Body of pancreas (tissue), 4 donors: Measurements from ENCODE around the gene PHRF1. TPM values are rescaled to one million over a fixed set of nuclear protein-coding genes. Genes with fewer than 3 reads are reported as not detected.

Experiments used
- ATAC-seq: fragments of 150-250 bp; one replicate; pipeline ENCODE4 v1.9.1; 2016
- DNase-seq, 4 donors: peaks; one replicate each; pipeline ENCODE4 v3.0.0-alpha.2; 2019
- H3K27ac ChIP-seq, 4 donors: fragments of 200-600 bp; sonication (generic); 1 replicate in 3 of 4; 2 replicates in 1 of 4; pipeline versions ENCODE4 v1.5.1 to v1.6.1; 2016 to 2019; ENCODE audit warnings: mild to moderate bottlenecking in 1 of 4, mixed read lengths in 1 of 4, moderate library complexity in 1 of 4
- H3K27me3 ChIP-seq, 2 donors: fragments of 200-600 bp; sonication (generic); one replicate each; pipeline ENCODE4 v1.6.0; 2016; ENCODE audit warnings: mild to moderate bottlenecking in 1 of 2
- H3K36me3 ChIP-seq, 2 donors: fragments of 200-600 bp; sonication (generic); replicated peaks in 1 of 2; 2 replicates each; pipeline ENCODE4 v1.5.1; 2016; ENCODE audit warnings: low read depth in 2 of 2; ENCODE audit not compliant: insufficient read depth in 1 of 2
- H3K4me1 ChIP-seq: fragments of 200-600 bp; sonication (generic); one replicate; pipeline ENCODE4 v1.6.0; 2016
- H3K4me3 ChIP-seq, 2 donors: fragments of 200-600 bp; sonication (generic); 1 replicate in 1 of 2; 2 replicates in 1 of 2; pipeline ENCODE4 v1.5.1; 2016 to 2019
- H3K9me3 ChIP-seq, 3 donors: fragments of 200-600 bp; sonication (generic); 1 replicate in 2 of 3; 2 replicates in 1 of 3; pipeline ENCODE4 v1.5.1; 2016
- POLR2A ChIP-seq, 3 donors: fragments of 450-650 bp; IDR thresholded peaks; one replicate each; pipeline ENCODE4 v1.6.1; 2016; ENCODE audit warnings: antibody characterized with exemption in 3 of 3, mild to moderate bottlenecking in 2 of 3
- WGBS, 2 donors: methylation state at CpG; one replicate each; pipeline ENCODE4 v1.1.5; 2017; 5-methylcytosine and 5-hydroxymethylcytosine counted together
- intact Hi-C: fragments of 100-400 bp; cut with DNase I; formaldehyde crosslinking; loops from one replicate; pipeline ENCODE4 v1.15.1; 2023
- total RNA-seq, 2 donors: library from RNA; depleted of rRNA; stranded (reverse); fragments of >200 nt; gene quantifications; one replicate each; pipeline ENCODE4 v1.1.0, GENCODE V29; 2016
- TF ChIP-seq, protein P1 (sequence below), 7 experiments: fragments of 450-650 bp in 4 of 7; fragments of 200-600 bp in 3 of 7; sonication (generic) in 3 of 7; IDR thresholded peaks; one replicate each; pipeline ENCODE4 v1.5.1; 2016 to 2019; ENCODE audit warnings: antibody characterized with exemption in 7 of 7

PHRF1 gene
- total RNA-seq, 2 donors from 2014 or later: 18.2 to 34.3 TPM

DNA sequence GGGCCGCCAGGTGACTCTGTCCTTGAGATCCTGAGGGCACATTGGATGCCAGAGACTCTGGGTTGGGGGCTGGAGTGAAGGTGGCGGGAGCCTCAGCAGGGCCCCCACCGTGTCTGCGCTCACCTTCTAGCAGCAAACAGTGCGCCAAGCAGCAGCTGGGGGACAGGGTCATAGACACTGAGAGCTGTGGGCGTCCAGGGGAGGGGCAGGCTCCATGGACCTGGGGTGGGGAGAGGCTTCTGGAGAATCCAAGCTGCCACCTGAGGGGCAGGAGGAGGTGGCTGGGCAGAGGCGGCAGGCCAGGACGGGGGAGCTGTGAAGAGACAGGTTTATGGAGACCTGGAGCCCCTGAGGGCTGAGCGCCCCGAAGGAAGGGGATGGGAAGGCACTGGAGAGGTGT is 8.0 kb downstream of the PHRF1 start:
- intact Hi-C loops: no loop called here
- H3K4me1 ChIP-seq: peaks cover 22% of the 10 kb centered on the region
- DNase-seq (no peak), ATAC-seq (no peak)
- H3K4me3 ChIP-seq: no peak overlapping the region
- H3K27ac ChIP-seq: no peak overlapping the region
- H3K27me3 ChIP-seq: no peaks in the 10 kb centered on the region
- no peaks in the 10 kb centered on the region for H3K9me3 ChIP-seq
- TF ChIP-seq POLR2A (IDR thresholded peaks at IDR 0.05): no peak
- TF ChIP-seq, protein P1, sequence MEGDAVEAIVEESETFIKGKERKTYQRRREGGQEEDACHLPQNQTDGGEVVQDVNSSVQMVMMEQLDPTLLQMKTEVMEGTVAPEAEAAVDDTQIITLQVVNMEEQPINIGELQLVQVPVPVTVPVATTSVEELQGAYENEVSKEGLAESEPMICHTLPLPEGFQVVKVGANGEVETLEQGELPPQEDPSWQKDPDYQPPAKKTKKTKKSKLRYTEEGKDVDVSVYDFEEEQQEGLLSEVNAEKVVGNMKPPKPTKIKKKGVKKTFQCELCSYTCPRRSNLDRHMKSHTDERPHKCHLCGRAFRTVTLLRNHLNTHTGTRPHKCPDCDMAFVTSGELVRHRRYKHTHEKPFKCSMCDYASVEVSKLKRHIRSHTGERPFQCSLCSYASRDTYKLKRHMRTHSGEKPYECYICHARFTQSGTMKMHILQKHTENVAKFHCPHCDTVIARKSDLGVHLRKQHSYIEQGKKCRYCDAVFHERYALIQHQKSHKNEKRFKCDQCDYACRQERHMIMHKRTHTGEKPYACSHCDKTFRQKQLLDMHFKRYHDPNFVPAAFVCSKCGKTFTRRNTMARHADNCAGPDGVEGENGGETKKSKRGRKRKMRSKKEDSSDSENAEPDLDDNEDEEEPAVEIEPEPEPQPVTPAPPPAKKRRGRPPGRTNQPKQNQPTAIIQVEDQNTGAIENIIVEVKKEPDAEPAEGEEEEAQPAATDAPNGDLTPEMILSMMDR (IDR thresholded peaks at IDR 0.05): no peak
- peaks cover 5 to 18% of the 10 kb centered on the region in 2 donors for H3K36me3 ChIP-seq
- WGBS, 2 donors: 85 to 90% methylated on average over 9 to 10 of the region's 10 CpGs

DNA sequence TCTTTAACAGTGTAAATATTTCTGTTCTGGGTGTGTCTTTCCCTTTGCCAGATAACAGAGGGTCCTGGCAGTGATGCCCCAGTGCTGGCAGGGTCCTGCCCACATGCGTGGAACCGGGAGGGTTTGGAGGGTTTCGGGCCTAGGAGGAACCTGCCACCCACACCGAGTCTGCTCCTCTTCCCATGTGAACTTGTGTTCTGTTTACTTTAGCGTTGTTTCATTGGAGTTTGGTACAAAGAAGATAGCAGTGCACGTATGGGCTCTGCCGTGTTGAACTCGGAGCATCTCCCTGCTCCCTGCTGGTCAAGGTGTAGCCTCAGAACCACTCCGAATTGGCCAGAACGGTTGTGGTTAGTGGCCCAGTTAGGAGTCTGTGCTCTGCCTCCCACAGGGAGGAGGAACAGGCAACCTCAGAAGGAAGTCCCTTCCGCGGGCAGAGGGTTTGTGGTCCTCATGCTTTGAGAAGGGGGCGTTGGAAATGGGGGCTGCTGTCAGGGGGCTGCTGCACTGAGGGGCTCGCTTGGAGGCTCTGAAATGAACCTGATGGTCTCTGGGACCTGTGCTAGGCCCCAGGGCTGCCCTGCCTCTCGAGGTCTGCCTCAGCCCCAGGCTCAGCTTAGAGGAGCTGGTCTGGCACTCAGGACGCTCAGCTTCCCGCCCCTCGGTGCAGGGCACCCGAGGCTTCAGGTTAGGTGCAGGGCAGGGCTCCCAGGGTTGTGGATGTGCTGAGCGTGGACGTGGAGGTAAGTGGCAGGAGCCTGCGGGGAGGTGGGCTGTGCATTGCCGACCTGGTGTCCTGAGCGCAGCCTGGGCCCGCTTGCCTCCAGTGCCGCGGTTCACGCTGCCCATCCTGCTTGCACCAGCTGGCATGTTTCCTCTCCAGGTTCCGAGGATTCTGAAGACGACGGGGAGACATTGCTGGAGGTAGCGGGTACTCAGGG is 10.4 kb downstream of the PHRF1 start:
- DNase-seq (no peak), ATAC-seq (no peak)
- Histone ChIP-seq H3K36me3 (peaks cover 5 to 28% of the 10 kb centered on the region in 2 donors), H3K27me3 (no peaks in the 10 kb centered on the region), H3K9me3 (no peaks in the 10 kb centered on the region), H3K4me3 (no peak overlapping the region), H3K27ac (peak overlapping the region in 1 of 4 donors; percentile 43), H3K4me1 (peaks cover 2% of the 10 kb centered on the region)
- intact Hi-C loops: no loop called here
- TF ChIP-seq, protein P1 (IDR thresholded peaks at IDR 0.05): no peak
- TF ChIP-seq POLR2A (IDR thresholded peaks at IDR 0.05): no peak
- 81 to 85% methylated on average over 19 to 29 of the region's 32 CpGs for WGBS, 2 donors

DNA sequence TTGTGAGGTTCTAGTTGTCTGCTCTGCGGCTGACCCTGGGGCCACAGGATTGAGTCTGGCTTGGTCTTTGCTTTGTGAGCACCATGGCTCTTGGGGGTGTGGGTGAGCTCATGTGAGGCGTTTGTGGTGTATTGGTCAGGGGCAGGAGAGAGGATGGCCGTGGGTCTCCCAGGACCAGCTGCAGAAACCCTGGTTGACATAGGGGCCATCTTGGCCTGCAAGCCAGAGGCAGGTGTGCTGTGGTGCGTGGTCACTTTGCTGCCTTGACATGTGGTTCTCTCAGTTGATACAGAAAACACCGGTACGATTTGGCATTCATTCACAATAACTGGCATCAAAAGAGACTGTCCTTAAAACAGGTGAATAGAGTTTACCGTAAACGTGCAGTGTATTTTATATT is 11.3 kb downstream of the PHRF1 start:
- no peak overlapping the region for H3K4me3 ChIP-seq
- ATAC-seq (no peak), DNase-seq (no peak)
- H3K9me3 ChIP-seq: no peaks in the 10 kb centered on the region
- intact Hi-C loops: no loop called here
- H3K36me3 ChIP-seq: peaks cover 1 to 31% of the 10 kb centered on the region in 2 donors
- H3K27ac ChIP-seq: peak overlapping the region in 1 of 4 donors; percentile 43
- TF ChIP-seq POLR2A (IDR thresholded peaks at IDR 0.05): no peak
- TF ChIP-seq, protein P1 (IDR thresholded peaks at IDR 0.05): no peak
- 85 to 86% methylated on average over 7 to 8 of the region's 8 CpGs for WGBS, 2 donors
- no peaks in the 10 kb centered on the region for H3K4me1 ChIP-seq
- no peaks in the 10 kb centered on the region for H3K27me3 ChIP-seq

DNA sequence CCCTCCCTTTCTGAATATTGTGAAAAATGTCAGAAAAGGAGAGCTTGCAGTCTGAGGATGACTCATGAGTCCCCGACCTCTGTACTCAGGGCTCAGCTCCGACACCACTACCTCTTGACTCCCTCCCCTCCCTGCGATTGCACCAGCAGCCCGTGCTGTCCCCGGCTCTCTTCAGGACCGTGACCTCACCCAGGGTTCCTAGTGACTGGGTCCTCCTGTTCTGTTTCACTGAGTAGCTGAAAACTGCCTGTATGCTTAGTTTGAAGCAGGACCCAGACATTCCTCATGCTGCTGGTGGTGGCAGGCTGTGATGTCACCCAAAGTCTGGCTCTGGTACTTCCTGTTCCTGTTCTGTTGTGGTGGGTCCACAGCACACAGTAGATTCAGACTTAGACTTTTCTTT is 11.7 kb downstream of the PHRF1 start:
- Histone ChIP-seq H3K9me3 (no peaks in the 10 kb centered on the region), H3K4me3 (no peak overlapping the region), H3K4me1 (no peaks in the 10 kb centered on the region), H3K27me3 (no peaks in the 10 kb centered on the region), H3K27ac (peak overlapping the region in 1 of 4 donors; percentile 43), H3K36me3 (peaks cover 6 to 33% of the 10 kb centered on the region in 2 donors)
- ATAC-seq (peak; percentile 44), DNase-seq (peak in 1 of 4 donors; percentile 76)
- 74 to 81% methylated on average over 6 of the region's 6 CpGs for WGBS, 2 donors
- TF ChIP-seq, protein P1 (IDR thresholded peaks at IDR 0.05): no peak
- TF ChIP-seq POLR2A (IDR thresholded peaks at IDR 0.05): no peak
- intact Hi-C loops: no loop called here
